GM12874 (cell line): ENCODE measurements around the gene BEND5.

Experiments used
- CTCF ChIP-seq: IDR thresholded peaks from 2 replicates; pipeline ENCODE4 v1.5.1; 2011; ENCODE audit warnings: low read depth, mild to moderate bottlenecking, control low read depth, low read length, moderate library complexity; ENCODE audit not compliant: insufficient read depth

The BEND5 gene

GRCh38 chr1:48720929-48721328 is 55.8 kb downstream of the BEND5 start:
- no peak for TF ChIP-seq CTCF

GRCh38 chr1:48718705-48719104 is 58.0 kb downstream of the BEND5 start:
- TF ChIP-seq CTCF: no peak

GRCh38 chr1:48718116-48718630 is 58.5 kb downstream of the BEND5 start:
- no peak for TF ChIP-seq CTCF

GRCh38 chr1:48717082-48717481 is 59.6 kb downstream of the BEND5 start:
- TF ChIP-seq CTCF: no peak

GRCh38 chr1:48715921-48716320 is 60.8 kb downstream of the BEND5 start:
- no peak for TF ChIP-seq CTCF

- no peak for TF ChIP-seq CTCF
These were observed 65.8 kb downstream of the BEND5 start for GRCh38 chr1:48710915-48711314.

GRCh38 chr1:48710318-48710717 is 66.4 kb downstream of the BEND5 start:
- no peak for TF ChIP-seq CTCF
